Activated CD4-positive, alpha-beta memory T cell treated with anti-CD3 and anti-CD28 coated beads, Interleukin-2, amount 10 ng/mL, durations not matched to agents 7 days and 5 days (primary cell): ENCODE measurements around the gene SIPA1L3. TPM values are rescaled to one million over a fixed set of nuclear protein-coding genes. Genes with fewer than 3 reads are reported as not detected.
"Not testable (repeated sequence)": the region's sequence is repeated elsewhere in the genome, so short reads cannot be mapped to it uniquely, and the experiment has no call there.

Experiments
- CTCF ChIA-PET: fragments of 350-600 bp; sonication (Branson Sonifier 250); formaldehyde crosslinking; loops from one replicate; lab custom pipeline; 2021; ENCODE audit warnings: antibody characterized with exemption, inconsistent platforms; lab: Charles Lee
- POLR2A ChIA-PET: fragments of 350-600 bp; sonication (Branson Sonifier 250); formaldehyde crosslinking; loops from one replicate; lab custom pipeline; 2021; ENCODE audit warnings: antibody characterized with exemption; lab: Charles Lee
- DNase-seq: peaks from one replicate; pipeline ENCODE4 v3.0.0-alpha.2; 2020
- H3K27ac Mint-ChIP-seq: one replicate; pipeline ENCODE4 v1.8.0; 2021; ENCODE audit warnings: mild to moderate bottlenecking, mixed read lengths
- H3K27me3 Mint-ChIP-seq: one replicate; pipeline ENCODE4 v1.8.0; 2021; ENCODE audit warnings: mixed read lengths
- H3K36me3 Mint-ChIP-seq: one replicate; pipeline ENCODE4 v1.8.0; 2021; ENCODE audit warnings: low read depth, mixed read lengths
- H3K4me1 Mint-ChIP-seq: one replicate; pipeline ENCODE4 v1.8.0; 2021; ENCODE audit warnings: mixed read lengths
- H3K4me3 Mint-ChIP-seq: one replicate; pipeline ENCODE4 v1.8.0; 2021; ENCODE audit warnings: mild to moderate bottlenecking, mixed read lengths
- H3K9me3 Mint-ChIP-seq: one replicate; pipeline ENCODE4 v1.8.0; 2021; ENCODE audit warnings: mixed read lengths
- total RNA-seq, 2 experiments: library from RNA; stranded (reverse); gene quantifications; one replicate each; pipeline ENCODE4 v1.2.3, GENCODE V29; 2021

The SIPA1L3 gene
- total RNA-seq, 2 experiments from 2014 or later = 13.6 to 15.2 TPM

DNA sequence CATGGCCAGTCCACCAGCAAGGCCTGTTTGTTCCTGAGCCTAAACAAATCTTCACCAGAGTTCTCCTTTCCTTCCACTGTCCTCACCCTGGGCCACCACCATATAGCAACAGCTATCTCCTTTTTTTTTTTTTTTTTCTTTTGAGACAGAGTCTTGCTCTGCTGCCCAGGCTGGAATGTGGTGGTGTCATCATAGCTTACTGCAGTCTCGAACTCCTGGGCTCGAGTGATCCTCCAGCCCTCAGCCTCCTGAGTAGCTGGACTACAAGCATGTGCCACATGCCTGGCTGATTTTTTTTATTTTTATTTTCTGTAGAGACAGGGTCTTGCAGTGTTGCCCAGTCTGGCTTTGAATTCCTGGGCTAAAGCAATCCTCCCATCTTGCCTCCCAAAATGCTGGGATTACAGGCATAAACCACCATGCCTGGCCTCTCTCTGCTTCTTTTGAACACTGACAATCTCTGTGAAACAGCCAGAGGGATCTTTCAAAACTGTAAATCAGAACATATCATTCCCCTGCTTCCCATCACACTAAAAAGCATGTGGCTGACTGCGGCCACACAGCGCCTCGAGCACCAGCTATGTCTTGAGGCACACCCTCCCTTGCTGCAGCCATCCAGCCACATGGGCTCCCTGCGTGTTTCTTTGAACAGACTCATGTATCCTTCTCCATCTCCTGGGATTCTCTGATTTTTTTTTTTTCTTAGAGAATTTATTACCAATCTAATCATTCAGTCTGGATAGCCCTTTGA lies 110.6 kb downstream of the SIPA1L3 start:
- no peak overlapping the region for H3K4me3 Mint-ChIP-seq
- no peak overlapping the region for H3K27ac Mint-ChIP-seq
- no peaks in the 10 kb centered on the region for H3K9me3 Mint-ChIP-seq
- ChIA-PET CTCF (no interaction called here), POLR2A (no interaction called here)
- H3K36me3 Mint-ChIP-seq = no peaks in the 10 kb centered on the region
- H3K27me3 Mint-ChIP-seq = no peaks in the 10 kb centered on the region
- no peaks in the 10 kb centered on the region for H3K4me1 Mint-ChIP-seq
- DNase-seq = no peak

DNA sequence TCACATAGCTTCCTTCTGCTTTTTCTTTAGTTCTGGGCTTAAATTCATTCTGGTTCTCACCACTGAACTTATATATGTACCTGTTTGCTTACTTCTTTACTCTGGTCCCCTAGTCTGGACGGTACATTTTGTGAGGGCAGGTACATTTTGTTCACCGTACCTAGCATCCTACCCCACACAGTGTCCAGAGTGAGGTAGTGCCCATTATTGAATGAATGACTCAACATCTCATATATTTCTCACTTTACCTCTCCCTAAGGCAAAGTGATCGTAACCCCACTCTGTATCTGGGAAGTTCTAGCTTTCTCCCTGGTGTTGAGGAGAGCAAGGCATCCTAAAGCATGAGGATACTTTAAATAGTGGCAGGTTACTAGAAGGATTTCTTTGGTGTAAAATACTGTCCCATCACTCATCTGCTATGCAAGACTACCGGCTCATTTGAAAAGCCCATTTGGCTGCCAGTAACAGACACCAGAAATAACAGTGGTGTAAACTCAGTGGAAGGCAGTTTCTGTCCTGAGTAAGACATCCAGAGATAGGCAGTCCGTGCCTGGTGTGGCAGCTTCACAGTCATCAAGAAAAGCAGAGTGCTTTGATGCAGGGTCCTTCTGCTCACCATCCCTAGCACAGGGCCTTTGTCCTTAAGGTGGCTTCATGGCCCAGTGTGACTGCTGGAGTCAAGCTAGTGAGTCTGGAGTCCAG lies 111.8 kb downstream of the SIPA1L3 start:
- Mint-ChIP-seq H3K27ac (no peak overlapping the region), H3K4me1 (no peaks in the 10 kb centered on the region), H3K36me3 (no peaks in the 10 kb centered on the region), H3K4me3 (no peak overlapping the region), H3K9me3 (no peaks in the 10 kb centered on the region), H3K27me3 (no peaks in the 10 kb centered on the region)
- no peak for DNase-seq
- POLR2A ChIA-PET = no interaction called here
- CTCF ChIA-PET = no interaction called here

DNA sequence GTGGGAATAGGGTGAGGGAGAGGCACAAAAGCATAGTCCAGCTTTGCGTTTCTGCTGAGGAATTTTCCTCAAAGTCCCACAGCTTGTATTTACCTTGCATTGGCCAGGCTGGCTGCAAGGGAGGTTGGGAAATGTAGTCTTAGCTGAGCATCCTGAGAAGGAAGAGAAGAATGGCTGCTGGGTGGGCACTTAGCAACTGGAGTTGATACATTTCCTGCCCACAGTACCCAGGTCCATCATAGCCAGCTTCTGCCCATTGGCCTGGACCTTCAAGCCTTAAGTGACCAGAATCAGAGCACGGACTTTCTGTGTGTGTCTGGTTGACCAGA lies 112.4 kb downstream of the SIPA1L3 start:
- ChIA-PET CTCF (no interaction called here), POLR2A (no interaction called here)
- Mint-ChIP-seq H3K27me3 (no peaks in the 10 kb centered on the region), H3K27ac (no peak overlapping the region), H3K36me3 (no peaks in the 10 kb centered on the region), H3K9me3 (no peaks in the 10 kb centered on the region), H3K4me3 (no peak overlapping the region), H3K4me1 (no peaks in the 10 kb centered on the region)
- DNase-seq = no peak

DNA sequence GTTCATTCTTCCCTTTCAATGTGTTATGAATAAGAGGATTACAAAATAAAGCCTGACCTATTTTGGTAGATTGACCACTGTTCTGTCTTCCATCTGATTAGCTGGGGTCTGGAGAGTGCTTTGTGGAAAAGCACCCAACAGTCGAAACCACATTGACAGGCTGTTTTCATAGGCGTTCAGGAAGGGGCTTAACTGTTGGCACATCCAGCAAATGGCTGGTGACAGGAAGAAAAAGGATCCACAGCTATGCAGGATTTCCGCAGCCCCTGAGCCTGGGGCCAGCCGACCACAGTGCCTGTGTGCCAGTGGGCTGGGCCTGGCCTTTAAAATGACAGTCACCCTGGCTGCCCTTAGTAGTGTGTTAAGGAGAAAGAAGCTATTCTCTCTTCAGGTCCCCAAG lies 113.3 kb downstream of the SIPA1L3 start:
- ChIA-PET CTCF (no interaction called here), POLR2A (no interaction called here)
- DNase-seq = no peak
- H3K36me3 Mint-ChIP-seq = no peaks in the 10 kb centered on the region
- H3K27me3 Mint-ChIP-seq = no peaks in the 10 kb centered on the region
- H3K27ac Mint-ChIP-seq = no peak overlapping the region
- no peaks in the 10 kb centered on the region for H3K9me3 Mint-ChIP-seq
- no peaks in the 10 kb centered on the region for H3K4me1 Mint-ChIP-seq
- no peak overlapping the region for H3K4me3 Mint-ChIP-seq

DNA sequence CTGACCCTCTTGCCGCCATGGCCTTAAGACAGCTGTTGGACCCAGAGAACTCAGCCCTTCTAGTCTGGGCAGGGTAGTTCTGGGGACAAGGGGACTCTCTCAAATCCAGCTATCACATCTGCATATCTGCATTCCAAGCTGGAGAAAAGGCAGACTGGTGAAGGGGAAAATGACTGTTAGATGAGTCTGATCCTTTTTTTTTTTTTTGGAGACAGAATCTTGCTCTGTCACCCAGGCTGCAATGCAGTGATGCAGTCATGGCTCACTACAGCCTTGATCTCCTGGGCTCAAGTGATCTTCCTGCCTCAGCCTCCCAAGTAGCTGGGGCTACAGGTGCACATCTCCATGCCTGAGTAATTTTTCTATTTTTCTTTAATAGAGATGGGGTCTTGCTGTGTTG lies 114.3 kb downstream of the SIPA1L3 start:
- Mint-ChIP-seq H3K36me3 (no peaks in the 10 kb centered on the region), H3K4me3 (no peak overlapping the region), H3K27me3 (no peaks in the 10 kb centered on the region), H3K27ac (no peak overlapping the region), H3K9me3 (no peaks in the 10 kb centered on the region), H3K4me1 (no peaks in the 10 kb centered on the region)
- CTCF ChIA-PET = no interaction called here
- POLR2A ChIA-PET = no interaction called here
- DNase-seq = no peak

DNA sequence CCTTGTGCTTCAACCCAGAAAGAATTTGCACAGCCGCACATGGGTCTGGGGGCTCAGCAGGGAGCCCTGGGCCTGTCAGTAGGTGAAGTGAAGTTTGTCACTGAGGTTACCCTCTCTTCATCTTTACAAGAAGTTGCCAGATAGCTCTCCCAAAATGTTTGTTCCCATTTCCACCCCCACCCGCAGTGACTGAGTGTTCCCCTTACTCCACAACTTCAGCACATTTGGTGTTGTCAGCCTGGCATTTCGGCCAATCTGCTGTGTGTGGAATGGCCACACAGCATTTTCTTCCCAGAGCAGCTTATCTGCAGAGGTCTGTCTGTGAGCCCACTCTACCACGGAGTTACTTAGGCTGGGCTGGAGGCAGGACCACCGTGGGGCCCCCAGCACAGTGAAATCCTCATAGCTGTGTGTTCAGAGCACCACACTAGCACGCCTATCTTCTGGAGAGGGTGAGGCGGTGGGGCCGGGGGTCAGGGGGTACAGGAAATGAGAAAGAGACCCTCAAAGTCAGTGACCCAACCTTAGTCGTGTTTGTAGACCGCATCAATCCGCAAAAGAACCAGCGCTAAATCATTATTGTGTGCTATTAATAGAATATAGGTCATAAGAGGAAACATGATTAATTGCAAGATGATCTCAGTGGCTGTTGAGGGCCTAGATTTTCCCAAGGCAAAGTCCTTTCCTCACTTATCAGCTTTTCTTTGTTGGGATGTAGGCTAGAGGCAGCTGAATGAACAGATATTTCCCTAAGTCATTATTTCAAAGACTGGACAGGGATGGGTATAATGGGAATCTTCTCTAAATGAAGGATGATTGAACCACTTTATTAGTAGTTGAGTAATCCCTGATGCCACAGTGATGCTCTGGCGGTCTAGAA lies 116.0 kb downstream of the SIPA1L3 start:
- H3K4me1 Mint-ChIP-seq = no peaks in the 10 kb centered on the region
- ChIA-PET POLR2A (no interaction called here), CTCF (no interaction called here)
- H3K27ac Mint-ChIP-seq = no peak overlapping the region
- DNase-seq = no peak
- no peaks in the 10 kb centered on the region for H3K27me3 Mint-ChIP-seq
- no peak overlapping the region for H3K4me3 Mint-ChIP-seq
- H3K36me3 Mint-ChIP-seq = no peaks in the 10 kb centered on the region
- H3K9me3 Mint-ChIP-seq = no peaks in the 10 kb centered on the region

DNA sequence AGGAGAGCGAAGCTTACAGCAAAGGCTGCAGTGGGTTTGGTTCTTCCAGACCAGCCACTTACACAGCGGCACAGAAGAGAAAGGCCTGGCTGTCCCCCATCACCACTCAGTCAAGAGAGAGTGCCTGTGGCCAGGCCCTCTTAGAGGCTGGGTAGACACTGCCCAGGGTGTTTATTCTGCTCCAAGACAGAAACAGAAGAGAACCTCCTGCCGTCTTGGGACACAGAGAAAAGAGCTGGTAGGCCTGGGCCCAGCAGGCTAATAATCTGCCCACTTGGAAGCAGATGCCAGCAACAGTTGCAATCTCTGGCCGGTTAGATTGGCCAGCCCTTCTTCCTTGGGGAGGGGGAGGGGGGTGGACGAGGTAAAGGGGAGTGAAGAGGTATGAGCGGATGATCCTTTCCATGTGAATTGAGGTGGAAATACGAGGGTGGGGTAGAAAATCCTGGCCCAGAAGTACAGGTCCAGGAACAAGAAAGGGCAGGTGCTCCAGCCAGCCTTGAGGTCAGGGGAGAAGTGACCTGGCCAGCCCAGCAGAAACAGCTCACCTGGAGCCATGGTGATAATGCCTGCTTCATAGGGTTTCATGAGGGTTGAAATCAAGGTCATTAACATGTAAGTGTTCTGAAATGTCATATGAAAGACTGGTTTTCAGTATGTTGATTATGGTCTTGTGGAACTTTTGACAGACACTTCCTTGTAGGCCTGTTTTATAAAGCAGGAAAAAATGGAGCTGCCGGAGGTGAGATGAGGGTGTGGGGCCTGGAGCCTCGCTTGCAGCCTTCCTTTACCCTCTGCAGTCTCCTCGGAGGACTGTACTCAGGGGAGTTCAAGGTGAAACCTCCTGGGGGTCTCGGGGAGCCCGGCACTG lies 116.9 kb downstream of the SIPA1L3 start:
- ChIA-PET POLR2A (no interaction called here), CTCF (no interaction called here)
- no peaks in the 10 kb centered on the region for H3K36me3 Mint-ChIP-seq

DNA sequence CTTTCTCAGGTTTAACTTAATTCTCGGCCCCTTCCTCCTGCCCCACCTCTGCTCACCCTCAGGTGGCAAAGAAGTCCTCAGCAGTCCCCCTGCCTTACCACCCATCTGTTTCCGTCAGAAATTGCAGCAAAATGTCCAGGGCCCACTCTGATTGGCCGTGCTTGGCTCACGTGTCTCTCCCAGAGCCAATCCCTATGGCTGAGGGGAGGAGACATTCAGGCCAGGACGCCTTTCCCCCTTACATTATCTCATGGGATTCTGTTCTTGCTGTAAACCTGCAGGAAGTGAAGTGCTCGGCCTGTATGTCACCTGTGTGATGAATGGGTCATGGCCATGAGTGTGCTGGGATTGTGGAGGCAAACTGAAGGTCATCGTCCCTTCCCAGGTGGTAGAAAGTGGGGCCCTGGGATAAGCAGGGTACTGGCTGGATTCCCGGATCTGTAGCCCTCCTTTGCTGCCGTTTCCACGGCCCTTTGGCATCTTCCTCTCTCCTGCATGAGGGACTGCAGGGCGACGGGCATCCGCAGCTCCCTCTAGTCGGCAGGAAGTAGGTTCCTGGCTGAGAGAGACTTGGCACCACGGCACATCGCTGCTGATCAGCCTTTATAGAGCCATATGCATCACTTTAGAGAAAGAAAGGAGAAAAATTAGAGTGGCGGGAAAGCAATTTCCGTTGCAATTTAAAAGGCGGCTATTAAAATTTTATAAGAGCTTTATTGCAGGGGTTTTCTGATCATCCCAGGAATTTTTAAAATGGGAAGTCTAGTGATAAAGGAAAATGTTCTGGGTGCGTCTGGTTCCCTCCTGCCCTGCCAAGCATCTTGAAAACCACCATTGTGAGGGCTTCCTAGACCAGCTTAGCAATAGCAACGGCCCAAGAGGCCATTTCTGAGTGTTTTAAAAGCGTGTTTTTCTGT lies 118.2 kb downstream of the SIPA1L3 start:
- no peak overlapping the region for H3K4me3 Mint-ChIP-seq
- DNase-seq = no peak
- H3K27ac Mint-ChIP-seq = no peak overlapping the region
- H3K27me3 Mint-ChIP-seq = no peaks in the 10 kb centered on the region
- no peaks in the 10 kb centered on the region for H3K36me3 Mint-ChIP-seq
- ChIA-PET POLR2A (no interaction called here), CTCF (no interaction called here)
- no peaks in the 10 kb centered on the region for H3K4me1 Mint-ChIP-seq
- H3K9me3 Mint-ChIP-seq = peaks cover 1% of the 10 kb centered on the region

More for the DNA sequence above, 116.9 kb downstream of the SIPA1L3 start:
- H3K4me3 Mint-ChIP-seq = no peak overlapping the region
- no peak overlapping the region for H3K27ac Mint-ChIP-seq
- DNase-seq = no peak
- no peaks in the 10 kb centered on the region for H3K27me3 Mint-ChIP-seq
- H3K9me3 Mint-ChIP-seq = peaks cover 1% of the 10 kb centered on the region
- no peaks in the 10 kb centered on the region for H3K4me1 Mint-ChIP-seq

DNA sequence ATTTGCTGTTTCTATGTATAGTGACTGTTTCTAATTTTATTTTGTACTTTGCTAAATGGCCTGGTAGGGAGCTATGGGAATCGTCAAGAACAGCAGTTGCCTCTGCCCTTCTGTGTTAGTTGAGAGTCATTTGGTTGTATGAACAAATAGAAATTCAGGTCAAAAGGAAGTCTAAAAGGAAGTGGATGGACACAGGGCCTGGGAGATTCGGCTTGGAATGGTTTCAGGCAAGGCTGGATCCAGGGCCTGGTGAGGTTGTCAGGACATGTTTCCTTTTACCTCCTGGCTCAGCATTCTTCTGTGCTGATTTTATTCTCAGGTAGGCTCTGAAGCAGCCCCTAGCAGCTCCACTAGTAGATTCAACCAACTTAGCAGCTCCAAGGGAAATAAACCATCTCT lies 118.9 kb downstream of the SIPA1L3 start:
- POLR2A ChIA-PET = no interaction called here
- H3K4me1 Mint-ChIP-seq = no peaks in the 10 kb centered on the region
- H3K27ac Mint-ChIP-seq = no peak overlapping the region
- H3K4me3 Mint-ChIP-seq = no peak overlapping the region
- peaks cover 1% of the 10 kb centered on the region for H3K9me3 Mint-ChIP-seq
- CTCF ChIA-PET = no interaction called here
- H3K27me3 Mint-ChIP-seq = no peaks in the 10 kb centered on the region
- H3K36me3 Mint-ChIP-seq = no peaks in the 10 kb centered on the region
- no peak for DNase-seq

DNA sequence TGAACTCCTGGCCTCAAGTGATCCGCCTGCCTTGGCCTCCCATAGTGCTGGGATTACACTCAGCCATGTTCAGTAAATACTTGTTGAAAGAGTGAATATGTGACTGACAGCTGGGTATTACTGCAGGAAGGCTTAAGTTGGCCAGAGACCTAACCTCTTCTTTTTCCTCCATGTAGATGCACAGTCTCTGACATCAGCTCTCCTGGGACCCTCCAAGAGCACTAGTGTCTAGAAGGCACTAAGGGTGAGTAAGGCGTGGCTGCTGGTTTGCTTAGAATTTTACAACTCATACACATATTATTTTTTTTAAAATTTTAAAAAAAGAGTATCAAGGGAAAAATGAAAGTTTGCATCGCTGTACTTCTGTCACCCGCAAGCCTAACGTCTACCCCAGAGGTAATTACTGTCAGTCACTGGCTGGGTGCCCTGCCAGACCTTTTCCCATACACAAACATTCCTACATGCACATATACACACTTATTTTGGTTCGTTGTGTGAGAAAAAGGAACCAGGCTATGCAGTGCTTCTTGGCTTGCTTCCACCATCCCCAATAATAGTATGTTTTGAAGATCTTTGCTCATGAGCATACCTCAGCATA lies 122.0 kb downstream of the SIPA1L3 start:
- DNase-seq = no peak
- ChIA-PET POLR2A (no interaction called here), CTCF (no interaction called here)
- H3K27me3 Mint-ChIP-seq = no peaks in the 10 kb centered on the region
- no peak overlapping the region for H3K4me3 Mint-ChIP-seq
- H3K9me3 Mint-ChIP-seq = peaks cover 1% of the 10 kb centered on the region
- no peaks in the 10 kb centered on the region for H3K4me1 Mint-ChIP-seq
- no peaks in the 10 kb centered on the region for H3K36me3 Mint-ChIP-seq
- no peak overlapping the region for H3K27ac Mint-ChIP-seq

DNA sequence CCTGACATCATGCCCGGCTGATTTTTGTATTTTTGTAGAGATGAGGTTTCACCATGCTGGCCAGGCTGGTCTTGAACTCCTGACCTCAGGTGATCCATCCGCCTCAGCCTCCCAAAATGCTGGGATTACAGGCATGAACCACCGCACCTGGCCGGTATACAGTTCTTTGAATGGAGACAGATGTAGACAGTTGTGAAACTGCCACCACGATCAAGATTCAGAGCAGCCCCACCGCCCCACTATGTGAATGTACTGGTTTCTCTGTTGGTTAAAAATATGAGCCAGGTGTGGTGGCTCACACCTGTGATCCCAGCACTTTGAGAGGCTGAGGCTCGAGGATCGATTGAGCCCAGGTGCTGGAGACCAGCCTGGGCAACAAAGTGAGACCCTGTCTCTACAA lies 123.0 kb downstream of the SIPA1L3 start:
- CTCF ChIA-PET, H3K27me3 Mint-ChIP-seq, POLR2A ChIA-PET, DNase-seq, H3K4me3 Mint-ChIP-seq, H3K9me3 Mint-ChIP-seq, H3K27ac Mint-ChIP-seq, H3K36me3 Mint-ChIP-seq, H3K4me1 Mint-ChIP-seq: not testable (repeated sequence)
